ENCODE data around the gene CCDC178.

DNA sequence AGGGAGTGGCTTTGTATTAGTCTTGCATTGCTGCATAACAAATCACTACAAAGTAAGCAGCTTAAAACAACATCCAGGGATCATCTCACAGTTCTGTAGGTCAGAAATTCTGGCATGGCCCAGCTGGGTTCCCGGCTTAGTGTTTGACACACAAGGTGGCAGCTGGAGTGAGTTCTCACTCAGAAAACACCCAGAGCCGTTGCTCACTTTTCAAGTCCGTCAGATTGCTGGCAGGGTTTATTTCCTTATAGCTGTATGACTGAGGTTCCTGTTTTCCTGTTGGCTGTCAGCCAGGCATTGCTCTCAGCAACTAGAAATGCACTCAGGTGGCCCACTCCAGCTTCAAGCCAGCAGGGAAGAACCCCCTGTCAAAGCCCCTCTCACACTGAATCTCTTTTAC is 324.1 kb downstream of the CCDC178 start:
- TF ChIP-seq EZH2 (IDR thresholded peaks at IDR 0.05; ENCODE audit: insufficient read depth, poor library complexity, severe bottlenecking), result no peak
- no peak for TF ChIP-seq EZH2phosphoT487 (IDR thresholded peaks at IDR 0.05; ENCODE audit: insufficient read depth, low read depth)
